ENCODE measurements around the gene CIC. TPM values are rescaled to one million over a fixed set of nuclear protein-coding genes. Genes with fewer than 3 reads are reported as not detected.
A peak's percentile ranks its signal among the peaks of the same experiment; 100 is the strongest.

CIC gene
- 85.4 and 96.5 TPM in 2 replicates for total RNA-seq

DNA sequence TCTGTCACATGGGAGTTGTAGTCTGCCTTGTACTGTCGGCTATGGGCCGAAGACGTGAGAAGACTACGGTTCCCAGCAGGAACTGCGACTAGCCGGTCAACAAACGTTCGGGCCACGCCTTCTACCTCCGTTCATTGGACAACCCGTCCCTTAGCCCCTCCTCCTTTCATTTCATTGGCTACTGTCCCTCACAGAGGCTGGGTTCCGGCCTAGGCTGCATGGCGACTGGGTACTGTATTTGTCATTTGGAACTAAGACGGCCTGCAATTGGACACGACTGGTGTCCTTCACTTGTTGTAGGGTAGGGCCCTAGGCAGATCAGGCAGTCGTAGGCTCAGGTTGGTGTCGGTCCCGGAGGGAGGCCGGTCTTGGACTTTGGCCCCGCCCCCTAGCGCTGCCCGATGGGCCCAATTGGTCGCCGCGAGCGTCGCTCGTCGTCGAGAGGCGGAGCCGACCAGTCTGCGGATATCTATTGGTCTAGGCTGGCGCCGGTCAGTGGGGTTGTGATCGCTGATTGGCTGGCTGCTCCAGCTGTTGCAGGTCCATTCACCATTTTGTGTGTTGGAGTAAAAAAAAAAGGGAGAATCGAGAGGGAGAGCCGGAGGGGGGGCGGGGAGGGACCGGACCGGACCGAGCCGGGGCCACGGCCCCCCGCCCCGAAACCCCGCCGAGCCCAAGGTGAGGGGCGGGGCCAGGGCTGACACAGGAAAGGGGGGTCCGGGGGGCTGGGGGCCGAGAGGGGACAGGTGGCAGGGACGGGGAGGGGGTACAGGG is at the start of gene CIC:
CIC (plus strand) TSS at position 549 of the 774 bp plus-strand sequence. CDS start 2,532 bp downstream, outside the sequence.
- H3K4me3 Mint-ChIP-seq: peak within 1 kb of the TSS; percentile 88
- no peaks in the 10 kb centered on the region for H3K27me3 Mint-ChIP-seq

DNA sequence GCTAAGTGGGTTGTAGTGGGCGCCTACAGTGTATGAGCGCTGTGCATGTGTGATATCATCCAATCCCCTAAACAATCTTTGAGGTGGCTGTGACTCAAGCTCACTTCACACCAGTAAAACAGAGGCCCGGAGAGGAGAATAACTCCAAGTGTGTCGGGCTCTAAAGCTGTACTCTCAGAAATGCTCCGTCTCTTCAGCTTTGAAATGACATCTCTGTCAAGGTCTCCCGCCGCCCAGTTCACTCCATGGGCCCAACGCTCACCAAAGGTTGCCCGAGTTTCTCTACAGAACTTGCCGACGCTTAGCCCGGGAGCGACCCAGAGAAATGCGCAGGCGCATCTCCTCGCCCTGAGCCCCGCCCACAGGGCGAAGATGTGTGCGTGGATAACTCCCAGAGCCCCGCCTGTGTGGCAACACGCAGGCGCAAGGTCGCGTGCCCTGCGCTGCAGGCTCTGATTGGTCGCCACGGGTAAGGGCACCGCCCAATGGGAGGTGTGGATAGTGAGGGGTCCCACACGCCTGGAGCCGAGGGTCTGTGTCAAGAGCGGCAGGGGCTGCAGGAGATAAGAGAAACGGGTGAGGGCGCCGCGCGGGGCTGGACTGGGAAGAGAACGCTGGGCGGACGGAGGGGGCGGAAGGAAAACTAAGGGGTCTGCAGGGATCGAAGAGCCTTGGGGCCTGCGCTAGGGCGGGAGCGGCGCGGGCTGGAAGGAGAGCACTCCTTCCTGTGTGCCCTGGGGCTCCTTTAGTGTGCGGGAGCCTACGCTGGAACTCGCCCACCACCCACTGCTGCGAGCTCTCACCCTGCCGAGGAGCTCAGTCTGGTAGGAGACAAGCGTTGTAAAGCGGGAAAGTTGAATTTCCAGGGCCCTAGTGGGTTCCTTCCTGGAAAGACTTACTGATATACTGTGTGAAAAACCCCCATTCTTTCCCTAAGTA is 49.0 kb upstream of the CIC start, which contains the start of gene ZNF526:
ZNF526 (plus strand) TSS at position 501 of the 939 bp plus-strand sequence. CDS start 4,092 bp downstream, outside the sequence.
- intact Hi-C loops (cut with micrococcal nuclease): loop anchor here (1.0 to 5.0 kb wide), 3 partner anchors 43 to 60 kb away; no protein-coding TSS in a partner anchor
- TF ChIP-seq, protein P1, sequence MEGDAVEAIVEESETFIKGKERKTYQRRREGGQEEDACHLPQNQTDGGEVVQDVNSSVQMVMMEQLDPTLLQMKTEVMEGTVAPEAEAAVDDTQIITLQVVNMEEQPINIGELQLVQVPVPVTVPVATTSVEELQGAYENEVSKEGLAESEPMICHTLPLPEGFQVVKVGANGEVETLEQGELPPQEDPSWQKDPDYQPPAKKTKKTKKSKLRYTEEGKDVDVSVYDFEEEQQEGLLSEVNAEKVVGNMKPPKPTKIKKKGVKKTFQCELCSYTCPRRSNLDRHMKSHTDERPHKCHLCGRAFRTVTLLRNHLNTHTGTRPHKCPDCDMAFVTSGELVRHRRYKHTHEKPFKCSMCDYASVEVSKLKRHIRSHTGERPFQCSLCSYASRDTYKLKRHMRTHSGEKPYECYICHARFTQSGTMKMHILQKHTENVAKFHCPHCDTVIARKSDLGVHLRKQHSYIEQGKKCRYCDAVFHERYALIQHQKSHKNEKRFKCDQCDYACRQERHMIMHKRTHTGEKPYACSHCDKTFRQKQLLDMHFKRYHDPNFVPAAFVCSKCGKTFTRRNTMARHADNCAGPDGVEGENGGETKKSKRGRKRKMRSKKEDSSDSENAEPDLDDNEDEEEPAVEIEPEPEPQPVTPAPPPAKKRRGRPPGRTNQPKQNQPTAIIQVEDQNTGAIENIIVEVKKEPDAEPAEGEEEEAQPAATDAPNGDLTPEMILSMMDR (IDR thresholded peaks at IDR 0.05): no peak
- H3K36me3 Mint-ChIP-seq (ENCODE audit: low read depth): peaks cover 34% of the 10 kb centered on the region
- H3K4me1 Mint-ChIP-seq: peaks cover 55% of the 10 kb centered on the region
- no peaks in the 10 kb centered on the region for H3K27me3 Mint-ChIP-seq
- ATAC-seq (ENCODE audit: low read depth) (peak; percentile 83), DNase-seq (peak; percentile 93)
- H3K4me3 Mint-ChIP-seq: peak within 1 kb of the TSS; percentile 99
- H3K27ac Mint-ChIP-seq: peak within 1 kb of the TSS; percentile 93
- CTCF ChIA-PET: interaction anchor here (1.4 to 1.5 kb wide), 2 partner anchors 22 to 111 kb away, joined by 3 to 6 read pairs; no protein-coding TSS in a partner anchor
- POLR2A ChIA-PET: interaction anchor here (0.5 to 2.0 kb wide), 12 partner anchors 10 to 123 kb away, joined by 3 to 17 read pairs (median 4); partner anchors contain the start of genes CIC and POU2F2
- no peaks in the 10 kb centered on the region for H3K9me3 Mint-ChIP-seq

More for the DNA sequence above, at the start of gene CIC:
- TF ChIP-seq, protein P1 (IDR thresholded peaks at IDR 0.05): no peak
- Mint-ChIP-seq H3K4me1 (peaks cover 31% of the 10 kb centered on the region), H3K27ac (peak within 1 kb of the TSS; percentile 94), H3K36me3 (ENCODE audit: low read depth) (peaks cover 17% of the 10 kb centered on the region), H3K9me3 (no peaks in the 10 kb centered on the region)
- ATAC-seq (ENCODE audit: low read depth) (peak; percentile 81), DNase-seq (peak; percentile 95)
- CTCF ChIA-PET: interaction anchor here (0.6 to 2.2 kb wide), 2 partner anchors 11 to 160 kb away, joined by 3 to 22 read pairs; no protein-coding TSS in a partner anchor
- POLR2A ChIA-PET: interaction anchor here (0.5 to 3.0 kb wide), 14 partner anchors 9 to 154 kb away, joined by 3 to 55 read pairs (median 4); partner anchors contain the start of genes DEDD2, ERF, GSK3A and ZNF526
- intact Hi-C loops (cut with micrococcal nuclease): loop anchor here (1.0 kb wide), 6 partner anchors 14 to 49 kb away; partner anchors contain the start of genes ERF, PAFAH1B3, PRR19 and ZNF526

DNA sequence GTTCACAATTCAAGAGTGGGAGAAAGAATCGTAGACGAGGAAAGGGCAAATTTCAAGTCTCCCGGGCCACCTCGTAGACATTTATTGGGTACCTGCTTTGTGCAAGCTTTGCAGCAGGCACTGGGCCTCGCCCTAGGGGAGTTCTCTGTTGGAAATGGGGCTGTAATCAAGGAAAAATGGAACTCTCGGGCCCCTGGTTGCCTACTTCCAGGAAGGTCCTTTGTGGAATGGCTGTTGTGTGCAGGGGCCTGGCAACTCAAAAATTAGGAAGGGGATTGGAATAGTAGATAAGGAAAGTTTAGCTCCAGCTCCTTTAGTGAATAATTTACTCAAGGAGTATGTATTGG is 48.3 kb upstream of the CIC start:
- TF ChIP-seq, protein P1 (IDR thresholded peaks at IDR 0.05): no peak
- Mint-ChIP-seq H3K9me3 (no peaks in the 10 kb centered on the region), H3K27ac (peak overlapping the region; percentile 93), H3K36me3 (ENCODE audit: low read depth) (peaks cover 35% of the 10 kb centered on the region), H3K4me3 (peak overlapping the region; percentile 99), H3K27me3 (no peaks in the 10 kb centered on the region), H3K4me1 (peaks cover 48% of the 10 kb centered on the region)
- ATAC-seq (ENCODE audit: low read depth) (no peak), DNase-seq (no peak)
- CTCF ChIA-PET: interaction anchor here (1.4 to 1.5 kb wide), 2 partner anchors 21 to 112 kb away, joined by 3 to 6 read pairs; no protein-coding TSS in a partner anchor
- POLR2A ChIA-PET: interaction anchor here (0.6 to 2.0 kb wide), 6 partner anchors 9 to 50 kb away, joined by 3 to 17 read pairs (median 4); no protein-coding TSS in a partner anchor
- intact Hi-C loops (cut with micrococcal nuclease): loop anchor here (1.0 kb wide), 2 partner anchors 48 to 60 kb away; no protein-coding TSS in a partner anchor

DNA sequence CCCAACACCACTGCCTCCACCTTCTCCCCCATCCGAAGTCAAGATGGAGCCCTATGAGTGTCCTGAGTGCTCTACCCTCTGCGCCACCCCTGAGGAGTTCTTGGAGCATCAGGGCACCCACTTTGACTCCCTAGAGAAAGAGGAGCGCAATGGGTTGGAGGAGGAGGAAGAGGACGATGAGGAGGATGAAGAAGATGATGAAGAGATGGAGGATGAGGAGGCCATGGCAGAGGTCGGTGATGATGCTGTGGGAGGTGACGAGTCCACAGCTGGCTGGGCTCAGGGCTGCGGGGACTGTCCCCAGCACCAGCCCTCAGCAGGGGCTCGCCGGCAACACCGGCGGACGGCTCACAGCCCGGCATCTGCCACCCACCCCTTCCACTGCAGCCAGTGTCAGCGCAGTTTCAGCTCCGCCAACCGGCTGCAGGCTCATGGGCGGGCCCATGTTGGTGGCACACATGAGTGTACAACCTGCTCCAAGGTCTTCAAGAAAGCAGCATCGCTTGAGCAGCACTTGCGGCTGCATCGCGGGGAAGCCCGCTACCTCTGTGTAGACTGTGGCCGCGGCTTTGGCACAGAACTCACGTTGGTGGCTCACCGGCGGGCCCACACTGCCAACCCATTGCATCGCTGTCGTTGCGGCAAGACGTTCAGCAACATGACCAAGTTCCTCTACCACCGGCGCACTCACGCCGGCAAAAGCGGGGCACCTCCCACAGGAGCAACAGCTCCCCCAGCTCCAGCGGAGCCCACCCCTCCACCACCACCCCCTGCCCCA is 43.9 kb upstream of the CIC start:
- Mint-ChIP-seq H3K9me3 (no peaks in the 10 kb centered on the region), H3K27ac (no peak overlapping the region), H3K4me3 (no peak overlapping the region), H3K36me3 (ENCODE audit: low read depth) (peaks cover 62% of the 10 kb centered on the region), H3K4me1 (peaks cover 12% of the 10 kb centered on the region), H3K27me3 (no peaks in the 10 kb centered on the region)
- CTCF ChIA-PET: no interaction called here
- TF ChIP-seq, protein P1 (IDR thresholded peaks at IDR 0.05): no peak
- intact Hi-C loops (cut with micrococcal nuclease): no loop called here
- DNase-seq (no peak), ATAC-seq (ENCODE audit: low read depth) (no peak)
- POLR2A ChIA-PET: interaction anchor here (0.6 kb wide), 2 partner anchors 9 to 216 kb away, joined by 3 to 8 read pairs; no protein-coding TSS in a partner anchor

All from activated B cell treated with CpG ODN at 0.5 μM for 24 hours (primary cell).